Neural progenitor cell (in vitro differentiated cells): ENCODE data around the gene ECM1. TPM values are rescaled to one million over a fixed set of nuclear protein-coding genes. Genes with fewer than 3 reads are reported as not detected.

ENCODE experiments used
- DNase-seq: peaks from one replicate; pipeline ENCODE4 v3.0.0-alpha.2; 2016; ENCODE audit warnings: low spot score
- H2AFZ ChIP-seq: fragments of 200-600 bp; sonication (generic); replicated peaks from 2 replicates; pipeline ENCODE4 v1.6.1; 2016; ENCODE audit warnings: antibody characterized with exemption
- H3F3A ChIP-seq: fragments of 200-600 bp; sonication (generic); 2 replicates; pipeline ENCODE4 v1.6.1; 2016; ENCODE audit warnings: antibody characterized with exemption, low read depth
- H3K27ac ChIP-seq: fragments of 200-600 bp; sonication (generic); 2 replicates; pipeline ENCODE4 v1.5.1; 2016; ENCODE audit warnings: mild to moderate bottlenecking
- H3K27me3 ChIP-seq: fragments of 200-600 bp; sonication (generic); 2 replicates; pipeline ENCODE4 v1.6.1; 2016; ENCODE audit warnings: mild to moderate bottlenecking, moderate library complexity
- H3K36me3 ChIP-seq: fragments of 200-600 bp; sonication (generic); 2 replicates; pipeline ENCODE4 v1.5.1; 2016
- H3K4me1 ChIP-seq: fragments of 200-600 bp; sonication (generic); 2 replicates; pipeline ENCODE4 v1.6.1; 2016; ENCODE audit warnings: mixed run types
- H3K4me2 ChIP-seq: fragments of 200-600 bp; sonication (generic); 2 replicates; pipeline ENCODE4 v1.6.1; 2016
- H3K4me3 ChIP-seq: fragments of 200-600 bp; sonication (generic); 2 replicates; pipeline ENCODE4 v1.5.1; 2016
- H3K79me2 ChIP-seq: fragments of 200-600 bp; sonication (generic); 2 replicates; pipeline ENCODE4 v1.6.1; 2016; ENCODE audit warnings: low read depth
- H3K9ac ChIP-seq: fragments of 200-600 bp; sonication (generic); 2 replicates; pipeline ENCODE4 v1.6.1; 2016
- H3K9me3 ChIP-seq: fragments of 200-600 bp; sonication (generic); 2 replicates; pipeline ENCODE4 v1.5.1; 2016; ENCODE audit warnings: low read depth
- H4K20me1 ChIP-seq: fragments of 200-600 bp; sonication (generic); 2 replicates; pipeline ENCODE4 v1.6.1; 2016; ENCODE audit warnings: low read depth
- H3K27ac Mint-ChIP-seq: 3 replicates; pipeline ENCODE4 v1.8.0; 2021; ENCODE audit warnings: mixed read lengths
- H3K27me3 Mint-ChIP-seq: 2 replicates; pipeline ENCODE4 v1.8.0; 2022; ENCODE audit warnings: low read depth, mild to moderate bottlenecking, inconsistent platforms, moderate library complexity, mixed read lengths; ENCODE audit not compliant: insufficient read depth
- H3K36me3 Mint-ChIP-seq: 3 replicates; pipeline ENCODE4 v1.8.0; 2021; ENCODE audit warnings: mixed read lengths
- H3K4me1 Mint-ChIP-seq: 3 replicates; pipeline ENCODE4 v1.8.0; 2021; ENCODE audit warnings: mixed read lengths
- H3K4me3 Mint-ChIP-seq: 3 replicates; pipeline ENCODE4 v1.8.0; 2021; ENCODE audit warnings: mild to moderate bottlenecking, moderate library complexity, mixed read lengths
- H3K9me3 Mint-ChIP-seq: 3 replicates; pipeline ENCODE4 v1.8.0; 2020; ENCODE audit warnings: mixed read lengths
- CTCF ChIP-seq: fragments of 200-600 bp; sonication (generic); IDR thresholded peaks from 2 replicates; pipeline ENCODE4 v1.5.1; 2017; ENCODE audit warnings: antibody characterized with exemption, mild to moderate bottlenecking
- EZH2 ChIP-seq: fragments of 200-600 bp; sonication (generic); IDR thresholded peaks from 2 replicates; pipeline ENCODE4 v1.6.1; 2017; ENCODE audit warnings: antibody characterized with exemption, mild to moderate bottlenecking, moderate library complexity
- EZH2phosphoT487 ChIP-seq: fragments of 200-600 bp; sonication (generic); IDR thresholded peaks from 2 replicates; pipeline ENCODE4 v1.6.1; 2017; ENCODE audit warnings: antibody characterized with exemption
- total RNA-seq: library from RNA; depleted of rRNA; stranded (reverse); fragments of >200 nt; gene quantifications from 2 replicates; pipeline ENCODE4 v1.2.3, GENCODE V29; 2015; ENCODE audit warnings: low replicate concordance

The ECM1 gene
- total RNA-seq, 1 donor from 2014 or later: 0.30 TPM

DNA sequence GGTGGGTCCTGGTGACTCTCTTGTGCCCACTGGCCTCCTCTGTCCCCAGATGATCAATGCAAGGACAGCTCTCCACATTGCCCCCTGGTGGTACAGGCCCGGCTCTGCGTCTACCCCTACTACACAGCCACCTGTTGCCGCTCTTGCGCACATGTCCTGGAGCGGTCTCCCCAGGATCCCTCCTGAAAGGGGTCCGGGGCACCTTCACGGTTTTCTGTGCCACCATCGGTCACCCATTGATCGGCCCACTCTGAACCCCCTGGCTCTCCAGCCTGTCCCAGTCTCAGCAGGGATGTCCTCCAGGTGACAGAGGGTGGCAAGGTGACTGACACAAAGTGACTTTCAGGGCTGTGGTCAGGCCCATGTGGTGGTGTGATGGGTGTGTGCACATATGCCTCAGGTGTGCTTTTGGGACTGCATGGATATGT is 52.1 kb downstream of the ECM1 start:
- peaks cover 48% of the 10 kb centered on the region for H3K4me1 Mint-ChIP-seq
- peak; percentile 87 for DNase-seq
- Histone ChIP-seq H3K27me3 (no peaks in the 10 kb centered on the region), H3K9ac (no peak overlapping the region), H3K79me2 (peaks cover 29% of the 10 kb centered on the region), H3F3A (peaks cover 38% of the 10 kb centered on the region), H3K9me3 (no peaks in the 10 kb centered on the region), H3K4me1 (peaks cover 31% of the 10 kb centered on the region), H3K4me3 (no peak overlapping the region), H2AFZ (no peak overlapping the region), H4K20me1 (peaks cover 5% of the 10 kb centered on the region), H3K36me3 (no peaks in the 10 kb centered on the region), H3K27ac (no peak overlapping the region), H3K4me2 (peak overlapping the region; percentile 89)
- H3K27ac Mint-ChIP-seq: peak overlapping the region; percentile 63
- H3K27me3 Mint-ChIP-seq: no peaks in the 10 kb centered on the region
- peak overlapping the region; percentile 24 for H3K4me3 Mint-ChIP-seq
- no peaks in the 10 kb centered on the region for H3K9me3 Mint-ChIP-seq
- H3K36me3 Mint-ChIP-seq: peaks cover 2% of the 10 kb centered on the region
- TF ChIP-seq EZH2phosphoT487 (no peak), EZH2 (no peak), CTCF (peak; percentile 83)

DNA sequence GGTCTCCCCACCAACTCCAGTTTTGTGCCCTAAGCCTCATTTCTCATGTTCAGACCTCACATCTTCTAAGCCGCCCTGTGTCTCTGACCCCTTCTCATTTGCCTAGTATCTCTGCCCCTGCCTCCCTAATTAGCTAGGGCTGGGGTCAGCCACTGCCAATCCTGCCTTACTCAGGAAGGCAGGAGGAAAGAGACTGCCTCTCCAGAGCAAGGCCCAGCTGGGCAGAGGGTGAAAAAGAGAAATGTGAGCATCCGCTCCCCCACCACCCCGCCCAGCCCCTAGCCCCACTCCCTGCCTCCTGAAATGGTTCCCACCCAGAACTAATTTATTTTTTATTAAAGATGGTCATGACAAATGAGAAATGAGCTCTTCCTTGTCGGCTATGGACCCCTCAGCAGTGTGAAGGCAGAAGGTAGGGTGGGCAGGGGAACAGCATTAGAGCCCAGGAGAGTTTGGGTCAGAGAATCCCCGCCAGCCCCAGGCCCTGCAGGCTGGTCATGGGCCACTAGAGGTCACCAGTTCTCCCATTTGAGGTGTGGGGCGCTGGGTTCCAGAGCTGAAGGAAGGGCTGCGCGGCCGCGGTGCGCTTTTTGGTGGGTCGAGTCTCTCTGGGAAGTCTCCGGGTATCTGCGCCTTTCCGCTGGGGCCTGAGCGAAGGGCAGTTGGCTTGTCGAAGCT is 52.8 kb downstream of the ECM1 start:
- Histone ChIP-seq H3K79me2 (peaks cover 36% of the 10 kb centered on the region), H3K4me3 (peak overlapping the region; percentile 64), H3K27me3 (no peaks in the 10 kb centered on the region), H3K4me2 (peak overlapping the region; percentile 89), H3K9me3 (no peaks in the 10 kb centered on the region), H4K20me1 (peaks cover 5% of the 10 kb centered on the region), H3K4me1 (peaks cover 31% of the 10 kb centered on the region), H3F3A (peaks cover 38% of the 10 kb centered on the region), H3K9ac (no peak overlapping the region), H2AFZ (no peak overlapping the region), H3K27ac (peak overlapping the region; percentile 98), H3K36me3 (no peaks in the 10 kb centered on the region)
- TF ChIP-seq CTCF: peak; percentile 88
- TF ChIP-seq EZH2: no peak
- H3K36me3 Mint-ChIP-seq: no peaks in the 10 kb centered on the region
- peak overlapping the region; percentile 87 for H3K4me3 Mint-ChIP-seq
- H3K4me1 Mint-ChIP-seq: peaks cover 45% of the 10 kb centered on the region
- no peaks in the 10 kb centered on the region for H3K9me3 Mint-ChIP-seq
- DNase-seq: peak; percentile 96
- no peaks in the 10 kb centered on the region for H3K27me3 Mint-ChIP-seq
- peak overlapping the region; percentile 99 for H3K27ac Mint-ChIP-seq

GRCh38 chr1:150561254-150561973 is 53.5 kb downstream of the ECM1 start:
- no peak for TF ChIP-seq EZH2phosphoT487
- no peak for TF ChIP-seq CTCF
- TF ChIP-seq EZH2: no peak
- Histone ChIP-seq H3K9ac (peak overlapping the region; percentile 78), H3K79me2 (peaks cover 43% of the 10 kb centered on the region), H2AFZ (no peak overlapping the region), H3K27ac (peak overlapping the region; percentile 98), H3K4me3 (peak overlapping the region; percentile 64), H3K36me3 (no peaks in the 10 kb centered on the region), H3K27me3 (no peaks in the 10 kb centered on the region), H3K9me3 (no peaks in the 10 kb centered on the region), H4K20me1 (peaks cover 5% of the 10 kb centered on the region), H3K4me1 (peaks cover 26% of the 10 kb centered on the region), H3F3A (peaks cover 38% of the 10 kb centered on the region), H3K4me2 (peak overlapping the region; percentile 89)
- Mint-ChIP-seq H3K27ac (peak overlapping the region; percentile 99), H3K27me3 (peaks cover 2% of the 10 kb centered on the region), H3K4me1 (peaks cover 47% of the 10 kb centered on the region), H3K4me3 (peak overlapping the region; percentile 87), H3K9me3 (no peaks in the 10 kb centered on the region), H3K36me3 (no peaks in the 10 kb centered on the region)
- DNase-seq: peak; percentile 96
